ENCODE measurements around the gene CNGA1.

CNGA1 gene

DNA sequence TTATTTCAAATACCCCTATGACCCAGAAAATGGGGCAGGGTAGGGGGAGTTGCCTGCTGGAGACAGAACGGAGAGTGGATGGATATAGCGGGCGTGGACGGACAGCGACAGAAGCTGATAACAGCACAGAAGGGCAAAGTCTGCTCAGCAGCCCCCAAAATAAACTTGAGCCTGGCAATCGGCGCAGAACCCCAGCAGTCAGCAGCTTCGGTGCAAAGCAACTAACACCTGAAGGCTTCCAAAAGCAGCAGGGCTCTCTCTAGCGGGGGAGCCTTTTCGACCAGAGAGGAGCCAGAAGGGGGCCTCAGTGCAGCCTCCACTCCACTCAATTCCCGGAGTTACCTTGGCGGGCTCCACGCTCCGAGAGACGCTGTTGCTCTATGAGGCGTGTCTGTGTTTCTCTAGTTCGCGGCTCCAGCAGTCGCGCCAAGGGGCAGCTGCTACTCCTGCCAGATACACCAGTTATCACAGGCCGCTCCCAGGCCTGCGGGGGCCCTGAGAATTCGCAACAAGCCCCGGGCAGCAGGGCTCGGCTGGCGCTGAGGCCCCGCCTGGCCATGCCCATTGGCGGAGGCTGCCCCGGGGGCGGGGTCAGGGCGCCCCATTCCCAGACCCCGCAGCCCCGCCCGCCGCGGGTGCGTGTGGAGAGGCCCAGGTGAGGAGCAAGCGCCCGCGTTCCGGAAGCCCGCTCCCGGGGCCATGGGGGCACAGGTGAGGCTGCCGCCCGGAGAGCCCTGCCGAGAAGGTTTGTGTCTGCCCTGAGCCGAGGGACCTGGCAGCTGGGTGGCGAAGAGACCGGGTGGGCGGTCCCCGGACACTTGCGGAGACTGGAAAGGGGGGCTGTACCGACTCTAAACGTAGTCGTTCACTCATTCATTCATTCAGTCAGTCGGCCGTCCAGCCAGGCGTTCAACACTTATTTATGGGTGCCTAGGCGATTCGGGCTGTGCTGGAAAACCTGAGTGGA lies at the start of gene CNGA1, which contains the start of gene NIPAL1:
CNGA1 (minus strand) TSS at position 541 of the 967 bp plus-strand sequence. CDS start 63,992 bp downstream, outside the sequence.
NIPAL1 (plus strand) TSS at position 632 of the 967 bp plus-strand sequence; CDS start at position 700, 68 bp downstream.
- peak; percentile 90 for DNase-seq (ENCODE audit: low spot score)

DNA sequence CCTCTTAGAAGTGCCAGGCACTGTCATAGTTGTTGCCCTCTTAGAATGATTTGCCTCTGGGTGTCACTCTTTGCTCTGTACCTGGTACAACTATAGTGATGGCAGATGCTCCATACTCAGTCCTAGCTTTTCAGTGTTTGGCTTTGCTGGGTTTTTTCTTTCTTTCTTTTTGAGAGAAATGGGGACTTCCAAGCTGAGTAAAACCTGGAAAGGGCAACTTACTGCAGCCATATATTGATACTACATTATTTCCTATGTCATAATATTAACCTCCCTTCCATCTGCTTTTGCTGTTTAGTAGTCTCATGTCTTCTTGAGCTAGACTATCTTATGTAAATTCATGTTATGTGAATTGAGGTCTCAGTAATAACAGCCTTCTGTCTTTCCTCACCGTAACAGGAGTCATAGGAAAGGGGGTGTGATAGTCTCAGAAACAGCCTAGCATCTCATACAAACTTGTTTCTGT lies 49.1 kb upstream of the CNGA1 start:
- DNase-seq (ENCODE audit: low spot score): no peak

DNA sequence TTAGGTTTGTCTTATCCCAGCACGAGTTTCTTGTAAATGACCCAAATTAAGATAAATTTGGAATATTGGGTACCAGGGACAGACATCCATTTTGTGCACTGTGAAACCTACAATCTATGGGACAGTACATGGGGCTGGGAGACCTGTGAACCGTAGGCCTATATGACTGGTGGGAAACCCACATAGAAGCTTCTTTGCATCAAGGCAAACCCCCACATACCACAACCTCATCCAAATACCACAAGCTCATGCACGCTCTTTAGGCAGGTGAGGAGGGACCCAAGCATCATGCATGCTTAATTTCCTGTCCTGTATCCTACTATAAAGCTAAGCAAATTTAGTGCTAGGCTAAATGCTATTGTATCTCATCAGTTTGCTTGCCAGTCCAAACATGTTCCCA lies 47.9 kb upstream of the CNGA1 start:
- DNase-seq (ENCODE audit: low spot score): no peak

DNA sequence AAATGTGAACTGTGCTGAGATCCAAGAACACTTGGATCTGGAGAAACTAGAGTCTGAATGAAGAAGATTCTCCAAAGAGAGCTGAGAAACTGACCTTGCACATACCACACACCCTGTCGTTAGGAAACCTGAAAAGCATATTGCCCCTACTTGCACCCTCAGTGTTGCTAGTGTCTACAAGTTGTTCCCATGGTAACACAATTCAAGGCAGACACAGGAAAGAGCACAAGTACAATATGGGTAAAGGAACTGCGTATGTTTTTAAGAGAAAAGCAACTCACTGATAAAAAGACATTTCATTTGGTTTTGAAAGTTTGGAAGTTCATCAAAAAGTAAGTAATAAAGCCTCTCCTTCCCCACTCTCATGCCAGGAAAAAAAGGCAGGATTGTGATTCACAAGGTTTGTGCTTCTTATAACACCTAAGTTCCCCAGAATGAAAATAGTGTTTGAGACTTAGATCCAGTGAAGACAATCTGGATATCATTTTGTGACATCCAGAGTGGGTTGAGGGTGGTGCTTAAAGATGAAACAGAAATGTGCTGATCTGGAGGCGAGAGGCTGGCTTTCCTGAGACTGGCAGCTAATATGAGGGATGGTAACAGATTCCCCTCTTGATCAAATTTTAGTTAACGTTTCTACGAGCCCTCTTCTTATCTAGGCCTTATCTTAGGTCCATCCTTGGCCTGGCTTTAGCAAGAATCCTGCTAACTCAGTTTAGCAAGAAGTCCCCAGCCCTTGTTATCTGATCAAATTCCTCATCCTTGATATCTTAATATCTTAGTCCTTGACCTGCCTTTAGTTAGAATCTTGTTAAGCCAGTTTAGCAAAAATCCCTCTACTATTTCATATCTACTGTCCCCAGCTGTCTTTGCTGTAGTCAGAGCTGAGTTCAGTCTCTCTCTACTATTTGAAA lies 42.4 kb upstream of the CNGA1 start:
- DNase-seq (ENCODE audit: low spot score): no peak

DNA sequence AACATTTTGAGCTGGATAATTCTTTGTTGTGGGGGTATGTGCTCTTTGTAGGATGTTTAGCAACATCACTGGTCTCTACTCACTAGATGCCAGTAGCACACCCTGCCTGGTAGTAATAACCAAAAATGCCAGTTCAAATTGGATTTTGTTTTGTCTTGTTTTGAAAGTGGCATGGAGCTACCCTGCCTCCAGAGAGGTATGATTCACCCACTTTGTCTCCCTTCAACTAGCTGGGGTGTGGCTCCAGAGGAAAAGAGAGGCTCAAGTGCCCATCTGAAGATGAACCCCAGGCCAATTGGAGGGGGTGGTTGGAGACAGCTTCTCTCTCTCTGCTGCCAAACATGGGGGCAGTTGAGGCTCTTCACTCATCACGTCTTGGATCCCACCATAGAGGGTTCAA lies 34.6 kb upstream of the CNGA1 start:
- DNase-seq (ENCODE audit: low spot score): no peak

DNA sequence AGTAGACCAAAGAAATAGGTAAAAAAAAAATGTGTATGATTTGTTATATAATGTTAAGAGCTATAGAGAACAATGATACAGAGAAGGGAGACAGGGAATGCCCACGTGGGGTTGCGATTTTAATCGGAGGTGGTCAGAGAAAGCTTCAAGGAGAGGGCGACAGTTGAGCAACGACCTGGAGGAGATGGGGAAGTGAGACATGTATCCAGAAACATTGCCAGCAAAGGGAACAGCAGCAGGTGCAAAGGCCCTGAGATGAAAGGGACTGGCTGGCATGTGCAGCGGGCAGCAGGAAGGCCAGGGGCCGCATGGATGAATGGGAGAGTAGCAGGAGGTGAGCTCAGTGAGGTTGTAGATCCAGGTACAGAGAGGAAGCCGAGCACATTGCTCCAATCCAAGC lies 33.0 kb upstream of the CNGA1 start:
- DNase-seq (ENCODE audit: low spot score): no peak

DNA sequence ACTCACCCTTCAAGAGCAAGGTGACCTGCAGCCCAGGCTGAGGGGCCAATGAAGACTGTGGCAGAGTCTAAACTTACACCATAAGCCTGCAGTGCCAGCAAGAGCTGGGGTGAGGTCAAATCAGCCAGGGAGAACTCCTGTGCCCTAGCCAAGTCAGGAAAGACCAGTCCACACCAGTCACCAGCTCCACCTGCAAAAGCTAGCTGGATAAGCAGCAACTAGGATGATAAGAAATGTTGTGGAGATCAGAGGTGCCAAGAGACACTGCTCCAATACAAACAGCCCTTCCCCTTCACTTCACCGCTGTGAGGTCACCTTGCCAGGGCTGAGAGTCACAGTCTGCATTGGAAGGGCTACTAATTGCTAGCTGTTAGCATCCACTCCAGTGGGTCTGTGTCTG lies 31.4 kb upstream of the CNGA1 start:
- DNase-seq (ENCODE audit: low spot score): no peak

DNA sequence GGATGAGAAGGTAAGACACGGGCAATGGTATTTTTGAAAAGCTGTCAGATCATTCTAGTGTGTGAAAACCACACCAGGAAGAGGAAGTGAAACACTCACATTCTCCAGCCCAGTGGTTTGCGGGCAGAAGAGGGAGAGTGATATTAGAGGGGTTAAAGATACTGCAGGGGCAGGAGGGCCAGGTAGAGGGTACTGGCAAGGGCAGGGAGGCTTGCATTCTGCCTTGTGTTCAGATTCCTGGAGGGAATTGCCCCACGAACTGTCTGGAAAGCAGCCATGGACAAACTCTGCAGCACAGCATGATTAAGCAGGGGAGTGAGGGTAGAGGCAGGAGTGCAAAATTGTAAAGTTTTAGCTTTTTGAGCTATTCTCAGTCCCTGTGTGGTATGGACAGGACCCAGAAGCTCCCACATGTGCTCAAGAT lies 31.0 kb upstream of the CNGA1 start:
- peak; percentile 58 for DNase-seq (ENCODE audit: low spot score)

DNA sequence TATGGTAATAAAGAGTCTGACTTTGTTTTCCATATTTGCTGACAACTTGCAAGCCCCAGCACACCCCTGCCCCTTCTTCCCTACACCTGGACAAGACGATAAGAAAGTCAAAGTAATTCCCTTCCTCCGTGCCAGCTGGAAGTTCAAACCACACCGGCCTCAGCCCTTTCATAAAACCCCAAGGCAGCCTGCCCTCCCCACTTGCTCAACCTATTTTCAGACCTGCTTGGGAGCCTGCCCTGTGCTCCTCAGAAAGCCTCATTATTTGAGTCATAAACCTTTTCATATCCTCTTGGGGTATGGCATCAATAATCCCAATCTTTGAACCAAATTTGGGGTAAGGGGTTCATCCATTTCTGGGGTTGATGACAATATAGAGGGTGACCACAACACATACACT lies 29.6 kb upstream of the CNGA1 start:
- no peak for DNase-seq (ENCODE audit: low spot score)

DNA sequence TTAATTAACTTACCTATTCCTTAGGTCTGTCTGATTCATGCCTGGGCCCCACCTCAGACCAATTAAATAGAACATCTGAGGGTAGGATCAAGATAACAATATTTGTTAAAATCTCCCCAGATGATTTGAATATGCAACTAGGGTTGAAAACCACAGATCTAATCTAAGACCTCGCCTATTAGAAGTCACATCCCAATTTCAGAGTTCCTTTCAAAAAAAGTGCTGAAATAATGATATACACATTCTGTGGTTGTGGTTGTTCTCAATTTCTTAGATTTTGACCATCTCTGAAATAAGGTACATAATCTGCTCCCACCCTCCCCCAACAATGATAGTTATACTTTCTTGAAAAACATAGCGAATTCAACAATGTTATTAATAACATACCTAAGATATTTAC lies 27.8 kb upstream of the CNGA1 start:
- DNase-seq (ENCODE audit: low spot score): no peak

DNA sequence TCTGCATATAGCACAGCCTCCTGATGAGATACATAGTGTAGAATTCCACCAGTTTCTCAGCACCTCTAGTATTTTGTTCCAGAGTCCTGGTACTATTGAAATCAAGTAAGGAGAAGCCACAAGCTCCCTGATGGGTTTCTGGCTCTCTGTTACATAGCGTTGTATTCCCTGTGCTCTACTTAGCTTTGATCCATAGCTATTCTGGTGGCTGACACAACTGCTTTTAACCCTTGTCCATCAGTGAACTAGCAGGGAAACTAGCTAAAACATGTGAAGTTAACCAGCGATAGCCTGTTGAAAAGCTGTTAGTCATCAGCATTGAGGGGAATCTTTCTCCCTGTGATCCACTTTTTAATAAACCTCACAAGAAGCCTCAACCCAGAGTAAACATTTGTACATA lies 27.0 kb upstream of the CNGA1 start:
- no peak for DNase-seq (ENCODE audit: low spot score)

DNA sequence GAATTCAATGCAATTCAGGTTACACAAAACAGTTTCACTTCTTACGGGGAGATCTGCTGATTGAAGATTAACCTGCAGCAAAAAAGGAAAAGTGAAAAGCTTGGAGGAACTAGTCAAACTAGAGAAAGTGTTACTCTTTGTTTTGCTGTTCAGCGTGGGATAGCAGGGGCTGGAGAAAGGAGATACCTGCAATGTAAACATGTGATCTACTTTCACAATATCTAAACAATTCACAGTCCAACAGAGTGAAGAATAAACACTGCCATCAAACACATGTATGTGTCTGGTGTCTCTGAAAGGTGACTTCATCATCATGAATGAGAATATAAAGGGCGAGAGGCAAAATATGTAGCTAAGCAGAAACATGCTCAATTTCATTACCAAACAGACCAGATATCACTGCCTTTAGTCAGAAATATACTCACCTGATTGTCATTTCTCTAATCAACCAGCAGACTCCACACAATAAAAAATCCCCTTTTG lies 26.5 kb upstream of the CNGA1 start:
- DNase-seq (ENCODE audit: low spot score): no peak

DNA sequence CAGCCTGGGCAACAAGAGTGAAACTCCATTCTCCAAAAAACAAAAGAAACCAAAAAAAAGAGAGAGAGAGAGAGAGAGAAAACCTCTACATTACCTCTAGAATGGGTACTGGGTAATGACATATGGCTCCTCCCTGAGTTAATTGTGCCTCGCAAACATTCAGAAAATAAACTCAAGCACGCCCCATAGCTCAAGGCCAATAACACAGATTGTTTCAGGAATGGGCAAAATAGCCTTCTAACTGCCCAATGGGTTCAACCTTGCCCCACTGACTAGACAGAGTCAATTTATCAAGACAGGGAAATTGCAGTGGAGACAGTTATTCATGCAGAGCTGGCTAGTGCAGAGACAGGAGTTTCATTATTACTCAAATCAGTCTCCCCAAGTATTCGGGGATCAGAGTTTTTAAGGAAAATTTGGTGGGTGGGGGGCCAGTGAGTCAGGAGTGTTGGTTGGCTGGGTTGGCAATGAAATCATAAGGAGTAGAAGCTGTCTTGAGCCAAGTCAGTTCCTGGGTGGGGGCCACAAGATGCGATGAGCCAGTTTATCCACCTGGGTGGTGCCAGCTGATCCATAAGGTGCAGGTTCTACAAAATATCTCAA lies 25.2 kb upstream of the CNGA1 start:
- DNase-seq (ENCODE audit: low spot score): no peak

DNA sequence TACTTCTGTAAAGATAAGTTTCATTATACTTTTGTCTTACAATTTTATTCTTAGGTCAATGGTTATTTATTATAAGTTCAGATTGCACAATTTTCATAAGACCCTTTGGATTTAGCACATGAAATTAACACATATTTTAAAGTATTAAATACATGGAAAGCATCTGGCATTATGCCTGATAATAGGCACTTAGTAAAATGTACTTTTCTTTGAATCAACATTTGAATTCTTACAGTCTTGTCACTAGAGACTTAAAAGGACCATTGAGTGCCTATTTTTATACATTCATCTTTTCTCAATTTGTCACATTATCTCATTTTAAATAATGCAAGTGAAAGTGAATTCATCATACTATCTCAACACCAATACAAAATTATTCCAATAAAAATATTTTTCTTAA lies 23.1 kb upstream of the CNGA1 start:
- no peak for DNase-seq (ENCODE audit: low spot score)

DNA sequence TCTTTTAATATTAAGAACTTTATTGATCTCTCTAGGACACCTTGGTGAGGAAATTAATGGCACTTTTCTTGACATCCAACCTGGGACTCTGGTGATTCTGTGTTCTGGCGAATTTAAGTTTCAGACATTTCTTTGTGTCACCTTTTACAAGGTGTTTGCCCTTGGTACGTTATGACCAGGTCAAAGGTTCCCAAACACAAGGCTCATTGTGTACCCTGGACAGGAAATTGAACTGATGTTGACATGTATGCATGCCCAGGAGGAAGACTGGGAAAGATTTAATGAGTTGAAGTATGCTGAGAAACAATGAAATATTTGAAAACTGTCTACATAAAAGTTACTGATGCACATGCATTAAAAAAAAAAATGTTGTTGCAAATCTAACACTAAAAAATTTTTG lies 22.2 kb upstream of the CNGA1 start:
- DNase-seq (ENCODE audit: low spot score): no peak

DNA sequence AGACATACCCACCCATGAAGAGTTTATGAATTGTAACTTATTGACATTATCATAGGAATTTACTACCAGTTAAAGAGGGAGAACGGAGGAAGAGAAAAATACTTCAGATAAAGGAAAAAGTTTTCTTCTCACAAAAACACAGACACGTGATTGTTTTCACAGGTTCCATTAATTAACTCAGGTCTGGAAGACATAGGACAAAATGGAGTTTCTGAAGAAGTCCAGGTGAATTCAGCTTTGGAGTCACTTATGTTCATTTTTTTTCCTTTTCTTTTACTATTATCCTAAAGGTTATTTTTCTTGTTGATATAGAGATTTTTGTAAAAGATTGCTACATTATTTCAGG lies 20.6 kb upstream of the CNGA1 start:
- no peak for DNase-seq (ENCODE audit: low spot score)

DNA sequence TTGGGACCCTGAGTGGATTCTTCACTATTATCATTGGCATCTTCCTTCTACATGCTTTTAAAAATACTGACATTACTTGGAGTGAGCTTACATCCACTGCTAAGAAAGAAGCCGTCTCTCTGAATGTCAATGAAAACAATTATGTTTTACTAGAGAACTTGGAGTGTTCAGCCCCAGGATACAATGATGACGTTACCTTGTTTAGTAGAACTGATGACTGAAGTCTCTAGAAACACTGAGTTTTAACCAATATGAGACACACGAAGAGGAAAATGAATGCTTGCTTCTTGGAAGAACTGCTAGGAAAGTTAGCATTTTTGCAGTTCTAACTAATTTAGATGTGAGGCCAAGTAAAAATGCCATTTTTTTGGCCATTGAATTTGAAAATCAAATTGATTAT lies 19.5 kb upstream of the CNGA1 start:
- no peak for DNase-seq (ENCODE audit: low spot score)

DNA sequence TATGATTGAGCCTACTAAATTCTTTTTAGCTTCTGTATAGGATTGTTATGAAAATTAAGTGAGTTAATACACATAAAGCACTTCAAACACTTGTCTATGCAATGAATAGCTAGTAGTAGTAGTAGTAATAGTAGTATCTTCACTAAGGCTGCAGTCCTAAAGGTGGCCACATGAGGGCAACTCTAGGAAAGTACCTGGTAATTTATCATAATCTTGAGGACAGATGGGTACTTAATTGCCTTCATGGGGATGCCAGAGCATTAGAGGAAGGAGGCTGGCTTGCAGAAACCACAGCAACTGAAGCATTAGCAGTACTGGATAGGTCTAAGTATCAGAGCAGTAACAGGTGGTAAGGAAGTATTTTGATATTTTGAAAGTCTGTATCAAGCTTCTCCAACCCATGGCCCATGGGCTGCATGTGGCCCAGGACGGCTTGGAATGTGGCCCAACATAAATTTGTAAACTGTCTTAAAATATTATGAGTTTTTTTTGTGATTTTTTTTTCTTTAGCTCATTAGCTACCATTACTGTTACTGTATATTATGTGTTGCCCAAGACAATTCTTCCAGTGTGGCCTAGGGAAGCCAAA lies 17.4 kb upstream of the CNGA1 start:
- DNase-seq (ENCODE audit: low spot score): peak; percentile 70

DNA sequence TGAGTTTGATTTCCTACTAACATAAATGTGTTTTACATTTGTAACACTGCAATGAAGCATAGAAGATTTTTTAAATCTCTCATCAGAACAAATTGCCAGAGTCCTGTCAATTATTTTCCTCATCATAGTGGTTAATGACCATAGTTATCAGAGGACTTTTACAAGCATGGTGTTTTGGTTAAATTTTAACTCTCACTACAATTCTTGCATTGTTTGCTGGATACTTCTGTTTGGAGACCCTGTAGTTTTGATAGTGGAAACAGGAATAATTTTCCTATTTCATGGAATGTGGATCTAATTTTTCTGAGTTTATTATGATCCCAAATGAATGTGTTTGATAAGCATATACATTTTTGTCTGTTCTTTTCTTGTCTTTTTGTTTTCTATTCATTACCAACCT lies 16.9 kb upstream of the CNGA1 start:
- no peak for DNase-seq (ENCODE audit: low spot score)

DNA sequence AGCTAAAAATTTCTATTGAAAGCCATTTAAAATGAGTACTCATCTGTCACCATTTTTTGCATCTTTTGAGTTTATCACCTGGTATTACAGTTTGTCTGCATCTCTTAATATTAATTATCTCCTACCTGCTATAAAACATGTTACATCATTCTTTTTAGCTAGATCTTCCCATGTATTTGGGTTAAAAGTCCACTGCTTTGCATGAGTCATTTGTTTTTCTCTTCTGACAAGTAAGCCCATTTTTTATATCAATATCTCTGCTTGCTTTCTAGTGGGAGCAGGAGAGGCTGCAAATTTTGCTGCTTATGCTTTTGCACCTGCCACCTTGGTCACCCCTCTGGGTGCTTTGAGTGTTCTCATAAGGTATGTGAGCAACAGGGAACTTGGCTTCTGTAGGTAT lies 16.2 kb upstream of the CNGA1 start:
- DNase-seq (ENCODE audit: low spot score): no peak

DNA sequence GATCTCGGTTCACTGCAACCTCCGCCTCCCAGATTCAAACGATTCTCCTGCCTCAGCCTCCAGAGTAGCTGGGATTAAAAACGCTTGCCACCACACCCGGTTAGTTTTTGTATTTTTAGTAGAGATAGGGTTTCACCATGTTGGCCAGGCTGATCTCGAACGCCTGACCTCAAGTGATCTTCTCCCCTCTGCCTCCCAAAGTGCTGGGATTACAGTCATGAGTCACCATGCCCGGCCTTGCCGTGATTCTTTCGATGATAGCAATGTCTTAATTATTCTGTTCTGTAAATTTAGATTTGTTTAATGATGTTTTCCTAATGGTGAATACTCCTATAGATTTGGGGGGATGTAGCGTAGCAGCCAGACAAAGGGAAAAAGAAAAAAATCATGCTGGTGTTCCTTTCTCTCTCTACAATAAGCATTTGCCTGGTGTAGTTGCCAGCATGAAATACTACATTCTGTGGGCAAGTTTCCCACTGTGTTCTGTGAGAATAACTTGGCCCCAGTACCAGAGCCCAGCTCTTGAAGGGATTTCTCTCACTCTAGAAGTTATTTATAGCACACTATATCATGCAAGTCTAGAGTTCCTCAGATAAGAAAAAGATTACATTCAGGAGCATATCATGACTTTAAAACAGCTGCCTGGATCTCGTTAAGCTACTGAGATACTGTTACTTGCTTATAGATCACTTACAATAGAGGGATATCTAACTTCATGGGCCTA lies 15.5 kb upstream of the CNGA1 start:
- DNase-seq (ENCODE audit: low spot score): no peak
